Myocyte (in vitro differentiated cells): ENCODE measurements around the gene MMP24OS. TPM values are rescaled to one million over a fixed set of nuclear protein-coding genes. Genes with fewer than 3 reads are reported as not detected.

Experiments used
- DNase-seq: peaks from one replicate; pipeline ENCODE4 v3.0.0-alpha.2; 2012; ENCODE audit warnings: low read depth
- total RNA-seq: library from RNA; depleted of rRNA; stranded (reverse); fragments of >200 nt; gene quantifications from 2 replicates; pipeline ENCODE4 v1.2.3, GENCODE V29; 2014

MMP24OS gene
- total RNA-seq, 1 donor from 2014 or later: 18.9 TPM

GRCh38 chr20:35291654-35292503 lies 14.0 kb upstream of the MMP24OS start, which contains the start of gene FAM83C:
Gene FAM83C, minus strand, starts transcription at chr20:35292425. Its CDS starts 121 bp downstream, at chr20:35292304.
- no peak for DNase-seq

- no peak for DNase-seq
Measured at GRCh38 chr20:35290887-35291417, 13.0 kb upstream of the MMP24OS start.

- no peak for DNase-seq
Measured at GRCh38 chr20:35290186-35290886, 12.4 kb upstream of the MMP24OS start.

GRCh38 chr20:35288325-35289060 lies 10.6 kb upstream of the MMP24OS start:
- no peak for DNase-seq

- no peak for DNase-seq
Measured at GRCh38 chr20:35287509-35288324, 9.8 kb upstream of the MMP24OS start.

GRCh38 chr20:35286899-35287508 lies 9.1 kb upstream of the MMP24OS start:
- no peak for DNase-seq

GRCh38 chr20:35286077-35286898 lies 8.4 kb upstream of the MMP24OS start:
- no peak for DNase-seq

- no peak for DNase-seq
Measured at GRCh38 chr20:35285806-35286076, 7.8 kb upstream of the MMP24OS start.

- DNase-seq: no peak
Measured at GRCh38 chr20:35284992-35285805, 7.3 kb upstream of the MMP24OS start.

GRCh38 chr20:35284267-35284991 lies 6.5 kb upstream of the MMP24OS start, which contains the start of gene EIF6:
Gene EIF6, minus strand, starts transcription at chr20:35284772. Its CDS starts 285 bp downstream, at chr20:35284487.
- DNase-seq: peak; percentile 93

GRCh38 chr20:35283441-35284266 lies 5.7 kb upstream of the MMP24OS start:
- peak; percentile 40 for DNase-seq

GRCh38 chr20:35281506-35282101 lies 3.7 kb upstream of the MMP24OS start:
- DNase-seq: no peak

GRCh38 chr20:35280523-35280922 lies 2.6 kb upstream of the MMP24OS start:
- no peak for DNase-seq

GRCh38 chr20:35279533-35280174 lies 1.7 kb upstream of the MMP24OS start:
- no peak for DNase-seq

GRCh38 chr20:35279040-35279439 lies 1.1 kb upstream of the MMP24OS start:
- DNase-seq: no peak

- DNase-seq: no peak
Measured at GRCh38 chr20:35277127-35277526, 795 bp downstream of the MMP24OS start.
